GM18499 (cell line): Measurements from ENCODE around the gene ZNF773.

ENCODE experiments used
- ATAC-seq: cut with Tn5 transposase; IDR thresholded peaks from one replicate; pipeline ENCODE4 v1.9.1; 2021; ENCODE audit warnings: moderate number of reproducible peaks; ENCODE audit not compliant: insufficient read depth, unreplicated experiment

The ZNF773 gene

GRCh38 chr19:57557659-57558058 is 57.9 kb downstream of the ZNF773 start:
- ATAC-seq = no peak
